ENCODE data around the gene CPNE7. TPM values are rescaled to one million over a fixed set of nuclear protein-coding genes. Genes with fewer than 3 reads are reported as not detected.

The CPNE7 gene
- total RNA-seq, 4 donors from 2014 or later = 0.44 to 1.1 TPM; not detected in 2

DNA sequence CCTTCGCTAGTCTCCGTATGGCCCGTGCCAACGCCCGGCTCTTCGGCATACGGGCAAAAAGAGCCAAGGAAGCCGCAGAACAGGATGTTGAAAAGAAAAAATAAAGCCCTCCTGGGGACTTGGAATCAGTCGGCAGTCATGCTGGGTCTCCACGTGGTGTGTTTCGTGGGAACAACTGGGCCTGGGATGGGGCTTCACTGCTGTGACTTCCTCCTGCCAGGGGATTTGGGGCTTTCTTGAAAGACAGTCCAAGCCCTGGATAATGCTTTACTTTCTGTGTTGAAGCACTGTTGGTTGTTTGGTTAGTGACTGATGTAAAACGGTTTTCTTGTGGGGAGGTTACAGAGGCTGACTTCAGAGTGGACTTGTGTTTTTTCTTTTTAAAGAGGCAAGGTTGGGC, 12.6 kb upstream of the CPNE7 start:
- 87% methylated on average over 12 of the region's 12 CpGs for WGBS, 2 donors
- Histone ChIP-seq H3K27ac (no peak overlapping the region), H3K27me3 (no peaks in the 10 kb centered on the region), H3K9me3 (no peaks in the 10 kb centered on the region), H3K4me1 (peaks cover 22 to 38% of the 10 kb centered on the region in 2 donors), H3K36me3 (peaks cover 34 to 36% of the 10 kb centered on the region in 2 donors), H3K4me3 (replicated peaks in 1 of 3) (no peak overlapping the region)
- no peak for TF ChIP-seq POLR2A (IDR thresholded peaks at IDR 0.05)
- TF ChIP-seq, protein P1, sequence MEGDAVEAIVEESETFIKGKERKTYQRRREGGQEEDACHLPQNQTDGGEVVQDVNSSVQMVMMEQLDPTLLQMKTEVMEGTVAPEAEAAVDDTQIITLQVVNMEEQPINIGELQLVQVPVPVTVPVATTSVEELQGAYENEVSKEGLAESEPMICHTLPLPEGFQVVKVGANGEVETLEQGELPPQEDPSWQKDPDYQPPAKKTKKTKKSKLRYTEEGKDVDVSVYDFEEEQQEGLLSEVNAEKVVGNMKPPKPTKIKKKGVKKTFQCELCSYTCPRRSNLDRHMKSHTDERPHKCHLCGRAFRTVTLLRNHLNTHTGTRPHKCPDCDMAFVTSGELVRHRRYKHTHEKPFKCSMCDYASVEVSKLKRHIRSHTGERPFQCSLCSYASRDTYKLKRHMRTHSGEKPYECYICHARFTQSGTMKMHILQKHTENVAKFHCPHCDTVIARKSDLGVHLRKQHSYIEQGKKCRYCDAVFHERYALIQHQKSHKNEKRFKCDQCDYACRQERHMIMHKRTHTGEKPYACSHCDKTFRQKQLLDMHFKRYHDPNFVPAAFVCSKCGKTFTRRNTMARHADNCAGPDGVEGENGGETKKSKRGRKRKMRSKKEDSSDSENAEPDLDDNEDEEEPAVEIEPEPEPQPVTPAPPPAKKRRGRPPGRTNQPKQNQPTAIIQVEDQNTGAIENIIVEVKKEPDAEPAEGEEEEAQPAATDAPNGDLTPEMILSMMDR (IDR thresholded peaks at IDR 0.05) = no peak
- no peak for DNase-seq
- intact Hi-C loops (cut with DNase I) = no loop called here

DNA sequence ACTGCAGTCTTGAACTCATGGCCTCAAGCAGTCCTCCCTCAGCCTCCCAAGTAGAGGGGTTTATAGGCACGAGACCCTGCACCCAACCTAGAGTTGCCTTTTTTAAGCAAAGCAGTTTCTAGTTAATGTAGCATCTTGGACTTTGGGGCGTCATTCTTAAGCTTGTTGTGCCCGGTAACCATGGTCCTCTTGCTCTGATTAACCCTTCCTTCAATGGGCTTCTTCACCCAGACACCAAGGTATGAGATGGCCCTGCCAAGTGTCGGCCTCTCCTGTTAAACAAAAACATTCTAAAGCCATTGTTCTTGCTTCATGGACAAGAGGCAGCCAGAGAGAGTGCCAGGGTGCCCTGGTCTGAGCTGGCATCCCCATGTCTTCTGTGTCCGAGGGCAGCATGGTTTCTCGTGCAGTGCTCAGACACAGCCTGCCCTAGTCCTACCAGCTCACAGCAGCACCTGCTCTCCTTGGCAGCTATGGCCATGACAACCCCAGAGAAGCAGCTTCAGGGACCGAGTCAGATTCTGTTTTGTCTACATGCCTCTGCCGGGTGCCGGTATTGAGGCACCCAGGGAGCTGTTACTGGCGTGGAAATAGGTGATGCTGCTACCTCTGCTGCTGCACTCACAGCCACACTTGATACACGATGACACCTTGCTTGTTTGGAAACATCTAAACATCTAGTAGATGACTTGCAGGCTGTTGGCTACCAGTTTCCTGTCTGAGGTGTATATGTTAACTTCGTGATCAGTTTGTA, 11.7 kb upstream of the CPNE7 start:
- Histone ChIP-seq H3K4me1 (peaks cover 22 to 38% of the 10 kb centered on the region in 2 donors), H3K27ac (no peak overlapping the region), H3K36me3 (peaks cover 34 to 36% of the 10 kb centered on the region in 2 donors), H3K9me3 (no peaks in the 10 kb centered on the region), H3K27me3 (no peaks in the 10 kb centered on the region), H3K4me3 (replicated peaks in 1 of 3) (no peak overlapping the region)
- no peak for DNase-seq
- intact Hi-C loops (cut with DNase I) = no loop called here
- 78 to 81% methylated on average over 10 to 12 of the region's 12 CpGs for WGBS, 2 donors
- TF ChIP-seq POLR2A (IDR thresholded peaks at IDR 0.05) = no peak
- TF ChIP-seq, protein P1 (IDR thresholded peaks at IDR 0.05) = no peak

DNA sequence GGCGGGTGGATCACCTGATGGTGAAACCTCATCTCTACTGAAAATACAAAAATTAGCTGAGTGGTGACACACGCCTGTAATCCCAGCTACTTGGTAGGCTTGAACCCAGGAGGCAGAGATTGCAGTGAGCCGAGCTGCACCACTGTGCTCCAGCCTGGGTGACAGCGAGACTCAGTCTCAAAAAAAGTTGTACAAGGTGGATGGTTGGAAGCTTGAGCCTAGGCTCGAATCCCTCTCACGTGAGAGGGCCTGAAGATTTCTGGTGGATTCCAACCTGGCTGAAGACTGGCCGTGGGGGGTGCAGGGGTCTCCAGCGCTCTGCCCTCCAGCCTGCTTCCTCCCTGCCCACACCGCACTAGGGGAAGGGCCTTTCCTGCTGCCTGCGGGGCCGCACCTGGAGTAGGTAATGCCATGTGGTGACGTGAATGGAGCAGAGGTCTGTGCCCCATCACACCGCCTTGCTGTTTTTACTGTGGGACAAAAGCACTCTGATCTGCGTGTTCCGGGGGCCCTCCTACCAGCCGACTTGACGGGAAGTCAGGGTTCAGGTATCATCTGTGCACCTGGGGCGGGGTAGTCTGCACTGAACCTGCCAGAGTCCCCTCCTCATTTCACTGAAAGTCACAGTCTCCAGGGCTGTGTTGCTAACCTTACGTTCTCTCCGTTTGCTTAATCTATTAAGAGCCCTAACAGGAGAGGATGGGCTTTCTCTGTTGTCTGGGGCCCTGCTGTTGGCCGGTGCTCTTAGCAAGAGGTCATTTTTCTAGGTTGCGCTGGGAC, 10.9 kb upstream of the CPNE7 start:
- TF ChIP-seq, protein P1 (IDR thresholded peaks at IDR 0.05) = no peak
- TF ChIP-seq POLR2A (IDR thresholded peaks at IDR 0.05) = no peak
- no peaks in the 10 kb centered on the region for H3K9me3 ChIP-seq
- no peak for DNase-seq
- no peak overlapping the region for H3K27ac ChIP-seq
- no peaks in the 10 kb centered on the region for H3K27me3 ChIP-seq
- peaks cover 22 to 34% of the 10 kb centered on the region in 2 donors for H3K4me1 ChIP-seq
- H3K4me3 ChIP-seq (replicated peaks in 1 of 3) = no peak overlapping the region
- H3K36me3 ChIP-seq = peaks cover 34 to 36% of the 10 kb centered on the region in 2 donors
- intact Hi-C loops (cut with DNase I) = no loop called here
- 80 to 85% methylated on average over 18 to 21 of the region's 22 CpGs for WGBS, 2 donors

DNA sequence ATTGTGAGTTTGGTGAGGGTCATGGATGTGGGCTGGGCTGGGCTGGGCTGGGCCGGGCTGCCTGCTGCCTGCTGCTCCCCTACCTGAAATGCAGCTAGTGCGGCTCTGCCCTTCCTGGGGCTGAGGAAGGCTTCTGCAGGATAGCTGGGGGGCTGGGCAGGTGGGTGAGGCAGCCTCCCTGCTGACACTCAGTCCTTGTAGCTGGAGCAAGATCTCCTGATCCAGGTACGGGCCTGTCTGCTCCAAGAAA, 10.4 kb upstream of the CPNE7 start:
- 61% methylated on average over 2 of the region's 3 CpGs; no CpG with 5 or more reads in 1 of the 2 donors for WGBS, 2 donors
- Histone ChIP-seq H3K27ac (no peak overlapping the region), H3K4me3 (replicated peaks in 1 of 3) (no peak overlapping the region), H3K4me1 (peaks cover 22 to 32% of the 10 kb centered on the region in 2 donors), H3K27me3 (no peaks in the 10 kb centered on the region), H3K36me3 (peaks cover 34 to 36% of the 10 kb centered on the region in 2 donors), H3K9me3 (no peaks in the 10 kb centered on the region)
- intact Hi-C loops (cut with DNase I) = no loop called here
- DNase-seq = no peak
- no peak for TF ChIP-seq POLR2A (IDR thresholded peaks at IDR 0.05)
- TF ChIP-seq, protein P1 (IDR thresholded peaks at IDR 0.05) = no peak
